Measurements from ENCODE around the gene PATZ1. TPM values are rescaled to one million over a fixed set of nuclear protein-coding genes. Genes with fewer than 3 reads are reported as not detected.

The PATZ1 gene
- total and polyA plus RNA-seq, 2 of the 8 experiments (the other 6 are each of a cell fraction or from before 2014, with no cell fraction given) = 62.1 to 70.9 TPM

- DNase-seq (ENCODE audit: low read depth in 1 of 2, low spot score in 2 of 2) (no peak), FAIRE-seq (no peak)
- Histone ChIP-seq H3K14ac (ENCODE audit: insufficient read length) (no peak overlapping the region), H2BK15ac (ENCODE audit: low read length) (no peak overlapping the region), H3K18ac (ENCODE audit: extremely low read depth, low read length) (no peak overlapping the region), H2BK12ac (ENCODE audit: low read depth, low read length) (no peak overlapping the region), H4K8ac (ENCODE audit: extremely low read depth, insufficient read depth, low read length) (no peak overlapping the region), H3K79me1 (ENCODE audit: low read depth, low read length) (peaks cover 19% of the 10 kb centered on the region), H2AK5ac (ENCODE audit: low read depth, low read length) (no peak overlapping the region), H3K4me3 (ENCODE audit: extremely low read depth in 1 of 4, insufficient read depth in 2 of 4, low read depth in 3 of 4, low read length in 4 of 4) (no peak overlapping the region), H3K4me2 (ENCODE audit: insufficient read depth in 1 of 2, low read depth in 2 of 2, low read length in 2 of 2) (no peak overlapping the region), H3K23me2 (ENCODE audit: low read depth, low read length) (no peaks in the 10 kb centered on the region), H3K27ac (ENCODE audit: low read depth, low read length) (no peak overlapping the region), H2BK120ac (replicated peaks; ENCODE audit: low read depth, low read length) (no peak overlapping the region), H2BK20ac (ENCODE audit: low read length) (no peak overlapping the region), H3K27me3 (replicated peaks in 1 of 4; ENCODE audit: control insufficient read depth in 3 of 4, extremely low read depth in 1 of 4, insufficient read depth in 3 of 4, low read length in 3 of 4) (no peaks in the 10 kb centered on the region), H4K20me1 (replicated peaks in 1 of 2; ENCODE audit: control insufficient read depth in 1 of 2, insufficient read depth in 2 of 2, low read length in 2 of 2) (peaks cover 10 to 37% of the 10 kb centered on the region in 2 experiments), H3K4ac (replicated peaks; ENCODE audit: insufficient read length, low read depth, low read length) (no peak overlapping the region), H3K79me2 (ENCODE audit: control insufficient read depth in 1 of 2, insufficient read depth in 2 of 2, low read length in 2 of 2) (peaks cover 0 to 57% of the 10 kb centered on the region in 2 experiments; a peak in 2 of 4 replicates), H4K5ac (ENCODE audit: insufficient read length, low read depth, low read length) (no peak overlapping the region), H3K9me3 (ENCODE audit: insufficient read depth in 2 of 2, low read depth in 1 of 2, low read length in 1 of 2) (no peaks in the 10 kb centered on the region), H2AFZ (ENCODE audit: low read length) (no peak overlapping the region), H3K36me3 (ENCODE audit: control insufficient read depth in 2 of 4, insufficient read depth in 4 of 4, low read length in 3 of 4) (peaks cover 47 to 78% (median 66%) of the 10 kb centered on the region in 4 experiments), H3K23ac (ENCODE audit: insufficient read length) (no peak overlapping the region), H3K4me1 (replicated peaks in 1 of 4; ENCODE audit: control insufficient read depth in 3 of 4, insufficient read depth in 4 of 4, low read length in 3 of 4) (no peaks in the 10 kb centered on the region; a peak in 1 of 7 replicates), H3K56ac (replicated peaks; ENCODE audit: insufficient read length, low read depth, low read length) (no peak overlapping the region), H3K9ac (replicated peaks in 1 of 4; ENCODE audit: extremely low read depth in 1 of 4, low read depth in 3 of 4, low read length in 3 of 4) (no peak overlapping the region), H4K91ac (replicated peaks; ENCODE audit: insufficient read length, low read length) (no peak overlapping the region), H2BK5ac (ENCODE audit: low read depth, low read length) (no peak overlapping the region)
- 84% methylated on average over 1 of the region's 1 CpG; no CpG with 5 or more reads in 1 of the 2 experiments for WGBS, 2 experiments (ENCODE audit: extremely low coverage in 1 of 2, insufficient coverage in 1 of 2, insufficient read length in 1 of 2, insufficient replicate concordance in 2 of 2, low coverage in 1 of 2, low lambda C conversion rate in 2 of 2, missing lambda C conversion rate in 1 of 2)
- ChIA-PET POLR2A (ENCODE audit: partially characterized antibody) (interaction anchor here (0.6 to 10.7 kb wide), 4 partner anchors 8 to 67 kb away, joined by 3 to 116 read pairs (median 10); partner anchors contain the start of genes DRG1 and PATZ1), CTCF (ENCODE audit: partially characterized antibody) (interaction anchor here (1.5 to 1.7 kb wide), 2 partner anchors 20 to 60 kb away, joined by 5 to 6 read pairs; no protein-coding TSS in a partner anchor)
- no peak for TF ChIP-seq CTCF (IDR thresholded peaks at IDR 0.05; ENCODE audit: control extremely low read depth in 1 of 3, insufficient read depth in 1 of 3, low read depth in 1 of 3, low read length in 3 of 3)
- no peak for TF ChIP-seq JUND (IDR thresholded peaks at IDR 0.05; ENCODE audit: low read length)
- TF ChIP-seq CREB1 (IDR thresholded peaks at IDR 0.05) = no peak
- no peak for TF ChIP-seq SUZ12 (IDR thresholded peaks at IDR 0.05; ENCODE audit: low read length)
Observed at GRCh38 chr22:31332886-31333285, 13.3 kb downstream of the PATZ1 start.
